MCF 10A (cell line): Measurements from ENCODE around the gene SNX10. TPM values are rescaled to one million over a fixed set of nuclear protein-coding genes. Genes with fewer than 3 reads are reported as not detected.

Experiments
- BruUV-seq: library from RNA; stranded (reverse); fragments of 400-500 nt; replicated peaks from 2 replicates; lab custom pipeline; 2021; lab: Mats Ljungman, UMichigan
- CTCF ChIA-PET: fragments of 300-600 bp; sonication (Branson Sonifier 250); formaldehyde crosslinking; extraction: SDS; loops from one replicate; lab custom pipeline; 2021; ENCODE audit warnings: antibody characterized with exemption, inconsistent platforms; lab: Yijun Ruan, JAX
- POLR2A ChIA-PET: fragments of 300-600, 350-650 bp; sonication (Branson Sonifier 250); formaldehyde crosslinking; extraction: SDS; loops from one replicate; lab custom pipeline; 2020; ENCODE audit warnings: antibody characterized with exemption, inconsistent platforms; lab: Yijun Ruan, JAX
- DNase-seq: peaks from one replicate; pipeline ENCODE4 v3.0.0-alpha.2; 2018; ENCODE audit not compliant: unreplicated experiment
- H3K27ac Mint-ChIP-seq: one replicate; pipeline ENCODE4 v1.8.0; 2022; ENCODE audit warnings: mild to moderate bottlenecking, low read depth, mixed read lengths; ENCODE audit not compliant: unreplicated experiment
- H3K27me3 Mint-ChIP-seq: one replicate; pipeline ENCODE4 v1.8.0; 2022; ENCODE audit warnings: mixed read lengths; ENCODE audit not compliant: insufficient read depth, unreplicated experiment
- H3K36me3 Mint-ChIP-seq: one replicate; pipeline ENCODE4 v1.8.0; 2022; ENCODE audit warnings: mild to moderate bottlenecking, moderate library complexity, mixed read lengths; ENCODE audit not compliant: insufficient read depth, unreplicated experiment
- H3K4me1 Mint-ChIP-seq: one replicate; pipeline ENCODE4 v1.8.0; 2022; ENCODE audit warnings: mixed read lengths; ENCODE audit not compliant: insufficient read depth, unreplicated experiment
- H3K4me3 Mint-ChIP-seq: one replicate; pipeline ENCODE4 v1.8.0; 2022; ENCODE audit warnings: mild to moderate bottlenecking, moderate library complexity, mixed read lengths; ENCODE audit not compliant: unreplicated experiment
- H3K9me3 Mint-ChIP-seq: one replicate; pipeline ENCODE4 v1.8.0; 2022; ENCODE audit warnings: mixed read lengths; ENCODE audit not compliant: unreplicated experiment
- intact Hi-C: fragments of 100-400 bp; cut with micrococcal nuclease; formaldehyde crosslinking; loops from 2 replicates; pipeline ENCODE4 v1.14.1; 2022
- total RNA-seq: library from RNA; stranded (reverse); gene quantifications from 2 replicates; pipeline ENCODE4 v1.2.3, GENCODE V29; 2022
- TF ChIP-seq, protein P1 (sequence below): fragments of 200-600 bp; IDR thresholded peaks from one replicate; pipeline ENCODE4 v1.8.0; 2022; ENCODE audit warnings: antibody characterized with exemption, mild to moderate bottlenecking; ENCODE audit not compliant: unreplicated experiment

Gene SNX10
- total RNA-seq, 1 experiment from 2014 or later: 7.1 TPM

DNA sequence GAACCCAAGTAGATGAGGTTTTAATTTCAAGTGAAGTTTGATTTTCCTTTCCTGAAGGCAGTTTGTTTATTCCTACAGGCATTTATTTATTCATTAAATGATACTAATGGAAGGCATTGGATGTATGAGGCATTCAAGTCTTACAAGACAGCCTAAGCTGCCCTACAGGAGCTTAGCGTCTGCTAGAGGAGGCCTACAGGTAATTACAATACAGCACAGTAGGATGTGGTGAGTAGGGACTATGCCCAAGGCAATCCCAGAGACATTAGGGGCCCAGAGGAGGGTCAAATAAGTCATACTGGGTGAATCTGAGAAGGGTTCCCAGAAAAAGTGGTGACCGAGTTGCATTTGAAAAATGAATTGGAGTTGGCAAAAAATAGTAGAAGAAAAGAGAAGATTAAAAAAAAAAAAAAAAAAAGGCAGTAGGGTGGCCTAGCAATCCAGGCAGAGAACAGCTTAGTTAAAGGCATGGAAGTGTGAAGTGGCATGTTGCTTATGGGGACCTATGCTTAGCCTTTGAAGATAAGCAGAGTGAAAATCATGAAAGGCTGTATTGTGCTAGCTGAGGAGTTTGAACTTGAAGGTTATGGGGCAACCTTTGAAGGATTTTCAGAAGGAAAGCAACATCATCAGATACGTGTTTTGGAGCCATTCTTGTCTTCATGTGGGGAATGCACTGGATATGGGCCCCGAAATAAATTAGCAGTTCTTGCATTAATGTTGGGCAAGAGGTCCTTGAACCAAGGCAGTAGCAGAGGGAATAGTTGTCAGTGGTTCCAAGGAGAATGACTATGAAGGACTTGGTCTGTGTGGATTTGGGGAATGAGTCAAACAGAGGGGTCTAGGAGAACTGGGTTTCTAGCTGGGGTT lies 65.5 kb downstream of the SNX10 start:
- H3K4me1 Mint-ChIP-seq: no peaks in the 10 kb centered on the region
- no peaks in the 10 kb centered on the region for H3K27me3 Mint-ChIP-seq
- intact Hi-C loops: no loop called here
- no peaks in the 10 kb centered on the region for H3K9me3 Mint-ChIP-seq
- no peak overlapping the region for H3K4me3 Mint-ChIP-seq
- H3K36me3 Mint-ChIP-seq: no peaks in the 10 kb centered on the region
- ChIA-PET CTCF (interaction anchor here (0.7 to 2.1 kb wide), 11 partner anchors 8 to 480 kb away, joined by 3 to 12 read pairs (median 3); no protein-coding TSS in a partner anchor), POLR2A (no interaction called here)
- no peak for DNase-seq
- TF ChIP-seq, protein P1, sequence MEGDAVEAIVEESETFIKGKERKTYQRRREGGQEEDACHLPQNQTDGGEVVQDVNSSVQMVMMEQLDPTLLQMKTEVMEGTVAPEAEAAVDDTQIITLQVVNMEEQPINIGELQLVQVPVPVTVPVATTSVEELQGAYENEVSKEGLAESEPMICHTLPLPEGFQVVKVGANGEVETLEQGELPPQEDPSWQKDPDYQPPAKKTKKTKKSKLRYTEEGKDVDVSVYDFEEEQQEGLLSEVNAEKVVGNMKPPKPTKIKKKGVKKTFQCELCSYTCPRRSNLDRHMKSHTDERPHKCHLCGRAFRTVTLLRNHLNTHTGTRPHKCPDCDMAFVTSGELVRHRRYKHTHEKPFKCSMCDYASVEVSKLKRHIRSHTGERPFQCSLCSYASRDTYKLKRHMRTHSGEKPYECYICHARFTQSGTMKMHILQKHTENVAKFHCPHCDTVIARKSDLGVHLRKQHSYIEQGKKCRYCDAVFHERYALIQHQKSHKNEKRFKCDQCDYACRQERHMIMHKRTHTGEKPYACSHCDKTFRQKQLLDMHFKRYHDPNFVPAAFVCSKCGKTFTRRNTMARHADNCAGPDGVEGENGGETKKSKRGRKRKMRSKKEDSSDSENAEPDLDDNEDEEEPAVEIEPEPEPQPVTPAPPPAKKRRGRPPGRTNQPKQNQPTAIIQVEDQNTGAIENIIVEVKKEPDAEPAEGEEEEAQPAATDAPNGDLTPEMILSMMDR: no peak
- BruUV-seq: no TSS peak
- H3K27ac Mint-ChIP-seq: no peak overlapping the region

DNA sequence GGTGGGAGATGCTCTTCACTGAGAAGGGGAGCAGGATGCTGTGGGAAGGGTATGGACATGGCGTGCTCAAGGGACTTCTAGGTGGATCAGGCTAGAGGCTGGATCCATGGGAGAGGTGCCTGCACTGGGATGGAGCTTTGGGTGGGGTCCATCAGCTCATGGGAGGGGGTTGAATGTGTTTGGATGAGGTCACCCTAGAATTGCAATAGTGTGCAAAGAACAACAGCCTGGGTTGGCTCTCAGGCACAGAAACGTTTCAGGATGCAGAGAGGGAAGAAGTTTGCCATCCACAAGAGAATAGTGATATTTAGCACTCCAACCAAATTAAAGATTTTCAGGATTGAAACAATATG lies 66.1 kb downstream of the SNX10 start:
- Mint-ChIP-seq H3K27ac (no peak overlapping the region), H3K36me3 (no peaks in the 10 kb centered on the region), H3K27me3 (no peaks in the 10 kb centered on the region), H3K4me3 (no peak overlapping the region), H3K9me3 (no peaks in the 10 kb centered on the region), H3K4me1 (no peaks in the 10 kb centered on the region)
- CTCF ChIA-PET: interaction anchor here (0.7 to 2.1 kb wide), 4 partner anchors 160 to 481 kb away, joined by 3 to 9 read pairs (median 4); no protein-coding TSS in a partner anchor
- TF ChIP-seq, protein P1: no peak
- POLR2A ChIA-PET: no interaction called here
- BruUV-seq: no TSS peak
- intact Hi-C loops: no loop called here
- no peak for DNase-seq

GRCh38 chr7:26360650-26361049 lies 69.0 kb downstream of the SNX10 start:
- H3K27me3 Mint-ChIP-seq: no peaks in the 10 kb centered on the region
- POLR2A ChIA-PET: interaction anchor here (1.0 kb wide), 1 partner anchor 472 kb away, joined by 3 read pairs; no protein-coding TSS in a partner anchor
- no peaks in the 10 kb centered on the region for H3K9me3 Mint-ChIP-seq
- BruUV-seq: no TSS peak
- TF ChIP-seq, protein P1: no peak
- H3K36me3 Mint-ChIP-seq: no peaks in the 10 kb centered on the region
- intact Hi-C loops: no loop called here
- CTCF ChIA-PET: interaction anchor here (0.7 to 1.0 kb wide), 2 partner anchors 14 to 468 kb away, joined by 3 read pairs; no protein-coding TSS in a partner anchor
- no peak overlapping the region for H3K4me3 Mint-ChIP-seq
- H3K27ac Mint-ChIP-seq: no peak overlapping the region
- no peaks in the 10 kb centered on the region for H3K4me1 Mint-ChIP-seq
- no peak for DNase-seq

- intact Hi-C loops: no loop called here
- BruUV-seq: no TSS peak
- Mint-ChIP-seq H3K36me3 (no peaks in the 10 kb centered on the region), H3K27ac (no peak overlapping the region), H3K4me1 (no peaks in the 10 kb centered on the region), H3K27me3 (no peaks in the 10 kb centered on the region), H3K4me3 (no peak overlapping the region), H3K9me3 (no peaks in the 10 kb centered on the region)
- ChIA-PET CTCF (interaction anchor here (1.2 to 6.1 kb wide), 2 partner anchors 269 to 467 kb away, joined by 3 to 183 read pairs; no protein-coding TSS in a partner anchor), POLR2A (interaction anchor here (0.7 kb wide), 1 partner anchor 527 kb away, joined by 3 read pairs; no protein-coding TSS in a partner anchor)
- TF ChIP-seq, protein P1: no peak
- no peak for DNase-seq
Observed at GRCh38 chr7:26361637-26362036, 70.0 kb downstream of the SNX10 start.
